HG03103 (cell line): ENCODE results near the gene ZXDA.

Experiments used
- ATAC-seq: cut with Tn5 transposase; IDR thresholded peaks from one replicate; pipeline ENCODE4 v1.9.1; 2021; ENCODE audit warnings: low read depth; ENCODE audit not compliant: unreplicated experiment

ZXDA gene

DNA sequence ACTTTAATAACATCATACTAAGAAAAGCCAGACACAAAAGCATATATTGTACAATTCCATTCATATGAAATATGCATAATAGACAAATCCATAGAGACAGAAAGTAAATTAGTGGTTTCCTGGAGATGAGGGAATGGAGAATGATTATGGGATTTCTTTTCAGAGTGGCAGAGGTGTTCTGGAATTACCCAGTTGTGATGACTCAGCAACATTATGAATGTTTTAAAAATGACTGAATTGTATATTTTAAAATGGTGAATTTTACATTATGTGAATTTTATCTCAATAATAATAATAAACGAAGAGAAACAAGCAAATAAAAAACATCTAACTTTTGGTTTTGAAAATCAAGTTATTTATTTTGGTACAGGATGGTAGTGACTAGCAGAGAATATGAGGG, 11.2 kb downstream of the ZXDA start:
- ATAC-seq, result no peak

- ATAC-seq, result no peak
These were observed 38.8 kb downstream of the ZXDA start for GRCh38 chrX:57871463-57871862.
